AG04450 (cell line): Measurements from ENCODE around the gene DARS2. TPM values are rescaled to one million over a fixed set of nuclear protein-coding genes. Genes with fewer than 3 reads are reported as not detected.

Experiments
- CTCF ChIA-PET: fragments of 300-600, 350-600 bp; formaldehyde crosslinking; extraction: SDS; loops from one replicate; lab custom pipeline; 2022; ENCODE audit warnings: antibody characterized with exemption, inconsistent platforms; lab: Charles Lee
- POLR2A ChIA-PET: fragments of 350-600 bp; formaldehyde crosslinking; extraction: SDS; loops from one replicate; lab custom pipeline; 2021; ENCODE audit warnings: antibody characterized with exemption, inconsistent platforms; lab: Yijun Ruan, JAX
- DNase-seq: peaks from one replicate; pipeline ENCODE4 v3.0.0-alpha.2; 2011; ENCODE audit warnings: low read depth, low spot score
- H3K27ac ChIP-seq: one replicate; pipeline ENCODE4 v1.5.1; 2012; ENCODE audit warnings: low read depth, low read length, control low read depth
- H3K27me3 ChIP-seq: one replicate; pipeline ENCODE4 v1.6.0; 2012; ENCODE audit warnings: low read length; ENCODE audit not compliant: control insufficient read depth, insufficient read depth
- H3K4me3 ChIP-seq: 2 replicates; pipeline ENCODE4 v1.5.1; 2011; ENCODE audit warnings: mild to moderate bottlenecking, low read depth, low read length, control low read depth
- H3K9me3 ChIP-seq: 2 replicates; pipeline ENCODE4 v1.5.1; 2012; ENCODE audit warnings: low read length; ENCODE audit not compliant: control insufficient read depth, insufficient read depth
- polyA plus RNA-seq: library from polyadenylated mRNA; depleted of rRNA; stranded (reverse); fragments of >200 nt; gene quantifications from 2 replicates; pipeline ENCODE4 v1.2.3, GENCODE V29; 2011
- TF ChIP-seq, protein P1 (sequence below): IDR thresholded peaks from 2 replicates; pipeline ENCODE4 v1.5.1; 2011; ENCODE audit warnings: low read depth, low read length, control low read depth, inconsistent platforms

The DARS2 gene
- polyA plus RNA-seq, 1 experiment = 25.1 TPM

DNA sequence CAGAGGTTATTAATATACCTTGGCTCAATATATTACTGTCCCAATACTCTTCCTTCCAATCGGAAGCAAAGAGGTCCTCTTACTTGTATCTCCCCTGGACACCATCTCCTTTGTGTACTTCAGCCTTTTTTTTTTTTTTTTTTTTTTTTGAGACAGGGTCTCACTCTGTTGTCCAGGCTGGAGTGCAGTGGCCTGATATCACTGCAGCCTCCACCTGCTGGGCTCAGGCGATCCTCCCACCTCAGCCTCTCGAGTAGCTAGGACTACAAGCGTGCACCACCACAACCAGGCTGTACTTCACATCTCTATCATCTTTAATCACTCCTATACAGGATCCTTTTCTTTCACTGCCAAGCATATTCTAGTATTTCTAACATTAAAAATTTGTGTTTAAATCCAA is 2.8 kb upstream of the DARS2 start:
- DNase-seq = no peak
- no peaks in the 10 kb centered on the region; the same call in 1 of the 2 replicates for H3K9me3 ChIP-seq
- no peak overlapping the region for H3K4me3 ChIP-seq
- TF ChIP-seq, protein P1, sequence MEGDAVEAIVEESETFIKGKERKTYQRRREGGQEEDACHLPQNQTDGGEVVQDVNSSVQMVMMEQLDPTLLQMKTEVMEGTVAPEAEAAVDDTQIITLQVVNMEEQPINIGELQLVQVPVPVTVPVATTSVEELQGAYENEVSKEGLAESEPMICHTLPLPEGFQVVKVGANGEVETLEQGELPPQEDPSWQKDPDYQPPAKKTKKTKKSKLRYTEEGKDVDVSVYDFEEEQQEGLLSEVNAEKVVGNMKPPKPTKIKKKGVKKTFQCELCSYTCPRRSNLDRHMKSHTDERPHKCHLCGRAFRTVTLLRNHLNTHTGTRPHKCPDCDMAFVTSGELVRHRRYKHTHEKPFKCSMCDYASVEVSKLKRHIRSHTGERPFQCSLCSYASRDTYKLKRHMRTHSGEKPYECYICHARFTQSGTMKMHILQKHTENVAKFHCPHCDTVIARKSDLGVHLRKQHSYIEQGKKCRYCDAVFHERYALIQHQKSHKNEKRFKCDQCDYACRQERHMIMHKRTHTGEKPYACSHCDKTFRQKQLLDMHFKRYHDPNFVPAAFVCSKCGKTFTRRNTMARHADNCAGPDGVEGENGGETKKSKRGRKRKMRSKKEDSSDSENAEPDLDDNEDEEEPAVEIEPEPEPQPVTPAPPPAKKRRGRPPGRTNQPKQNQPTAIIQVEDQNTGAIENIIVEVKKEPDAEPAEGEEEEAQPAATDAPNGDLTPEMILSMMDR = no peak
- ChIA-PET POLR2A (interaction anchor here (0.6 kb wide), 1 partner anchor 16 kb away, joined by 3 read pairs; no protein-coding TSS in a partner anchor), CTCF (no interaction called here)
- H3K27ac ChIP-seq = no peak overlapping the region
- no peaks in the 10 kb centered on the region for H3K27me3 ChIP-seq

DNA sequence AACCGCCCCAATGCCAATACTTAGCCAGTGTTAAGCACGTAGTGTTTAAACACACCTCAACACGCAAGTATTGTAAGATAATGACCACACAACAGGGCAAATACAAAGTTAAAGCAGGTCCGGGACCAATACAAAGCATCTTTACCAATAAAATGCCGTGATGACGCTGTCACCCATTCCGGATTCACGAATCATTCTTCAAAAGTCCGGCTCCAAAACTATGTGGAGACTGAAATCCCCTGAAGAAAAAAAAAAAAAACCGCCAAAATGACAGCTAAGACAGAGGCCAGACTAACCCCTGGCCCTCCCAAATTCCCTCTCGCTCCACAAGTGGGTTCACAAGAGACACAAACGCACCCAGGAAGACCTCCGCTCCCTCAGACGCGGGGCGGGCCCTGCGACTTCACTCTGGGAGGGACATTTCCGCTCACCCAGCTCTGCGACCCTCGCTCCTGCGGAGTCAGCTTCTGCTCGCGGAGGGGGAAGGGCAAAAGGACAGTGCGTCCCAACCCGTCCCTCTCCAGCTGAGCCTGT is 625 bp upstream of the DARS2 start:
- TF ChIP-seq, protein P1 = no peak
- H3K4me3 ChIP-seq = peak overlapping the region; percentile 98
- H3K9me3 ChIP-seq = no peaks in the 10 kb centered on the region; the same call in 1 of the 2 replicates
- peak; percentile 7 for DNase-seq
- POLR2A ChIA-PET = interaction anchor here (0.5 to 2.3 kb wide), 9 partner anchors 13 to 394 kb away, joined by 3 to 7 read pairs (median 4); partner anchors contain the start of genes GAS5, KLHL20 and ZBTB37
- no peaks in the 10 kb centered on the region for H3K27me3 ChIP-seq
- CTCF ChIA-PET = interaction anchor here (1.5 to 5.4 kb wide), 3 partner anchors 393 to 1079 kb away, joined by 4 to 33 read pairs (median 7); no protein-coding TSS in a partner anchor
- peak overlapping the region; percentile 98 for H3K27ac ChIP-seq

GRCh38 chr1:173827611-173828010 is 3.1 kb downstream of the DARS2 start:
- DNase-seq = no peak
- CTCF ChIA-PET = interaction anchor here (1.5 to 5.4 kb wide), 2 partner anchors 397 to 1085 kb away, joined by 4 to 33 read pairs; no protein-coding TSS in a partner anchor
- no peak overlapping the region for H3K4me3 ChIP-seq
- TF ChIP-seq, protein P1 = no peak
- H3K27ac ChIP-seq = no peak overlapping the region
- H3K9me3 ChIP-seq = no peaks in the 10 kb centered on the region; the same call in 1 of the 2 replicates
- H3K27me3 ChIP-seq = no peaks in the 10 kb centered on the region
- POLR2A ChIA-PET = no interaction called here

- ChIA-PET CTCF (interaction anchor here (0.5 kb wide), 1 partner anchor 403 kb away, joined by 3 read pairs; no protein-coding TSS in a partner anchor), POLR2A (no interaction called here)
- Histone ChIP-seq H3K9me3 (no peaks in the 10 kb centered on the region), H3K27me3 (no peaks in the 10 kb centered on the region), H3K27ac (no peak overlapping the region), H3K4me3 (no peak overlapping the region)
- no peak for DNase-seq
- TF ChIP-seq, protein P1 = no peak
Measured at GRCh38 chr1:173832748-173833147, 8.3 kb downstream of the DARS2 start.

- ChIA-PET POLR2A (interaction anchor here (0.7 to 3.0 kb wide), 7 partner anchors 9 to 440 kb away, joined by 3 to 32 read pairs (median 5); partner anchors contain the start of genes DARS2, GAS5 and ZBTB37), CTCF (no interaction called here)
- Histone ChIP-seq H3K4me3 (no peak overlapping the region), H3K9me3 (no peaks in the 10 kb centered on the region), H3K27ac (peak overlapping the region; percentile 66), H3K27me3 (no peaks in the 10 kb centered on the region)
- no peak for DNase-seq
- TF ChIP-seq, protein P1 = no peak
Measured at GRCh38 chr1:173852105-173852504, 27.6 kb downstream of the DARS2 start.
